ENCODE data around the gene KCNQ5. TPM values are rescaled to one million over a fixed set of nuclear protein-coding genes. Genes with fewer than 3 reads are reported as not detected.

KCNQ5 gene
- total and polyA plus RNA-seq, 10 of the 15 experiments (the other 5 are each of a cell fraction or from before 2014, with no cell fraction given) = 0.60 to 16.2 (median 3.2) TPM

GRCh38 chr6:72841195-72841594 lies 219.3 kb downstream of the KCNQ5 start (continued):
- TF ChIP-seq TCF7 (IDR thresholded peaks at IDR 0.05; ENCODE audit: borderline replicate concordance) = no peak

GRCh38 chr6:72842140-72842539 lies 220.3 kb downstream of the KCNQ5 start:
- SMC1A ChIA-PET (ENCODE audit: uncharacterized antibody, unreplicated experiment) = interaction anchor here (1.1 kb wide), 1 partner anchor 9 kb away, joined by 3 read pairs; no protein-coding TSS in a partner anchor
- 77% methylated on average over 4 of the region's 4 CpGs for WGBS (ENCODE audit: insufficient coverage, insufficient replicate concordance, low lambda C conversion rate, missing lambda C conversion rate)
- Histone ChIP-seq H3K9ac (ENCODE audit: control insufficient read depth, insufficient read depth, low read length) (no peak overlapping the region), H3K4me1 (ENCODE audit: control insufficient read depth, insufficient read depth, low read length) (no peaks in the 10 kb centered on the region), H3K79me2 (ENCODE audit: control insufficient read depth, insufficient read depth, low read length) (no peaks in the 10 kb centered on the region), H3K27ac (ENCODE audit: control insufficient read depth, insufficient read depth) (no peak overlapping the region), H3K27me3 (replicated peaks in 1 of 2; ENCODE audit: control insufficient read depth in 2 of 2, insufficient read depth in 2 of 2, low read length in 1 of 2) (no peaks in the 10 kb centered on the region), H3K9me3 (replicated peaks; ENCODE audit: control insufficient read depth, insufficient read depth, low read length) (no peaks in the 10 kb centered on the region; the same call in 2 of the 3 replicates), H3K4me2 (ENCODE audit: control insufficient read depth, insufficient read depth) (no peak overlapping the region), H2AFZ (ENCODE audit: control insufficient read depth, low read depth, low read length) (no peak overlapping the region), H3K36me3 (ENCODE audit: control insufficient read depth in 2 of 2, insufficient read depth in 2 of 2, low read length in 1 of 2) (no peaks in the 10 kb centered on the region), H3K4me3 (no peak overlapping the region), H4K20me1 (ENCODE audit: control insufficient read depth, insufficient read depth) (no peaks in the 10 kb centered on the region)
- ATAC-seq = no peak
- no peak for TF ChIP-seq SPI1 (IDR thresholded peaks at IDR 0.05; ENCODE audit: borderline replicate concordance, insufficient read depth, low read depth, low read length)
- no peak for TF ChIP-seq MEF2B (IDR thresholded peaks at IDR 0.05; ENCODE audit: partially characterized antibody, poor library complexity, severe bottlenecking)
- TF ChIP-seq HDAC6 (IDR thresholded peaks at IDR 0.05; ENCODE audit: unreplicated experiment) = no peak
- no peak for TF ChIP-seq NFYA (IDR thresholded peaks at IDR 0.05; ENCODE audit: borderline replicate concordance, low read depth, low read length)
- no peak for TF ChIP-seq YBX1 (IDR thresholded peaks at IDR 0.05)
- TF ChIP-seq TCF3 (IDR thresholded peaks at IDR 0.05; ENCODE audit: borderline replicate concordance, insufficient read depth, low read depth, low read length) = no peak
- TF ChIP-seq BCLAF1 (IDR thresholded peaks at IDR 0.05) = no peak
- no peak for TF ChIP-seq ZNF207 (IDR thresholded peaks at IDR 0.05; ENCODE audit: borderline replicate concordance)
- no peak for FAIRE-seq
- no TSS peak for BruUV-seq (replicated peaks)
- intact Hi-C loops (cut with micrococcal nuclease; ENCODE audit: unreplicated experiment) = no loop called here
- CTCF ChIA-PET = no interaction called here
- POLR2A ChIA-PET = interaction anchor here (1.5 kb wide), 1 partner anchor 10 kb away, joined by 6 read pairs; no protein-coding TSS in a partner anchor
- RAD21 ChIA-PET (ENCODE audit: unreplicated experiment) = no interaction called here
- no peak for DNase-seq (ENCODE audit: low read depth, low spot score)
- in situ Hi-C loops (cut with MboI) = no loop called here

All from GM12878 (cell line).